ENCODE measurements around the gene KLHL20.
"Not testable (repeated sequence)": the region's sequence is repeated elsewhere in the genome, so short reads cannot be mapped to it uniquely, and the experiment has no call there.

KLHL20 gene

DNA sequence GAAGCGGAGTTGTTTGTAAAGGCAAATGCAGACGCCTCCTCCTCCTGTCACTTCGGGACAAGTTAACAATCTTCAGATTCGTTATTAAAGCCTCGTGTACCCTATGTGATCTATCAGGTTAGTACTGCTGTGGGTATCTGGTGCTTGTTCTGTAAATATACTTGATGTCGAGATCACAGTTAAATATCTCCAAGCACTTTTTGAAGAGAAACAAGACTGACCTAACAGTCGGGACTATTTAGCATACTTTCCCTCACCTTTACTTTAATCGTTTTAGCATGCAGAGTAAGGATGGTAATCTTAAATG is 710 bp downstream of the KLHL20 start:
- peaks cover 16% of the 10 kb centered on the region for H3K27me3 Mint-ChIP-seq
- H3K9me3 Mint-ChIP-seq: peaks cover 4% of the 10 kb centered on the region
- H3K4me1 Mint-ChIP-seq: peaks cover 21% of the 10 kb centered on the region
- H3K27ac Mint-ChIP-seq: peak overlapping the region; percentile 84
- peaks cover 12% of the 10 kb centered on the region for H3K36me3 Mint-ChIP-seq
- no peak for ATAC-seq
- peak overlapping the region; percentile 91 for H3K4me3 Mint-ChIP-seq

DNA sequence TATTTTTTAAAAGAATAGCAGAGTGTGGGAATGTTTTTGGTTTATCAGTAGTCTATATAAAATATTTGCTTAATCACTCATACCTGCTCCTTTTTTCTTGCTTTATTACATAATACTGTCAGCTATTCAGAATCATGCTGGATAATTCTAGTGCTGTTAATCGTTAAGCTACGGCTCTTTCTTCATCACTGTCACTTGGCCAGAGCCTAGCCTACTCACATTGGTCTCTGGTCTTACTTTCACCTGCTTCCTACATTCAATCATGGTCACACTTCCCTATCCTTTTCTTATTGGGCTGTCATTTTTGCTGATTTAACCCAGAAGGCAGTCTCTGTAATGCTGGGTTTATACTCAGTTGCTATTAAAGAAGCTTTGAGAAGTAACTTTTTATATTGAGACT is 2.5 kb downstream of the KLHL20 start:
- Mint-ChIP-seq H3K4me1 (peaks cover 28% of the 10 kb centered on the region), H3K9me3 (peaks cover 4% of the 10 kb centered on the region), H3K4me3 (no peak overlapping the region), H3K36me3 (peaks cover 28% of the 10 kb centered on the region), H3K27me3 (no peaks in the 10 kb centered on the region), H3K27ac (no peak overlapping the region)
- no peak for ATAC-seq

DNA sequence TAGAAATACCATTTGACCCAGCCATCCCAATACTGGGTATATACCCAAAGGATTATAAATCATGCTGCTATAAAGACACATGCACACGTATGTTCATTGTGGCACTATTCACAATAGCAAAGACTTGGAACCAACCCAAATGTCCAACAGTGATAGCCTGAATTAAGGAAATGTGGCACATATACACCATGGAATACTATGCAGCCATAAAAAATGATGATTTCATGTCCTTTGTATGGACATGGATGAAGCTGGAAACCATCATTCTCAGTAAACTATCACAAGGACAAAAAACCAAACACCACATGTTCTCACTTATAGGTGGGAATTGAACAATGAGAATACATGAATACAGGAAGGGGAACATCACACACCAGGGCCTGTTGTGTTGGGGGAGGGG is 16.6 kb downstream of the KLHL20 start:
- H3K9me3 Mint-ChIP-seq, H3K27me3 Mint-ChIP-seq, H3K27ac Mint-ChIP-seq, H3K4me3 Mint-ChIP-seq, ATAC-seq, H3K4me1 Mint-ChIP-seq: not testable (repeated sequence)
- H3K36me3 Mint-ChIP-seq: peaks cover 42% of the 10 kb centered on the region

DNA sequence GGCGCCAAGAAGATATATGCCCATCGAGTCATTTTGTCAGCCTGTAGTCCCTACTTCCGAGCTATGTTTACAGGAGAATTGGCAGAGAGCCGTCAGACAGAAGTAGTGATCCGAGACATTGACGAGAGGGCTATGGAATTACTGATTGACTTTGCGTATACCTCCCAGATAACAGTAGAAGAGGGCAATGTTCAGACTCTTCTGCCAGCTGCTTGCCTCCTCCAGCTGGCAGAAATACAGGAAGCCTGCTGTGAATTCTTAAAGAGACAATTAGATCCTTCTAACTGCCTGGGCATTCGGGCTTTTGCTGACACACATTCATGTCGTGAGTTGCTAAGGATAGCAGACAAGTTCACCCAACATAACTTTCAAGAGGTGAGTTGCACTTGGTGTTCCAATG is 19.1 kb downstream of the KLHL20 start:
- Mint-ChIP-seq H3K9me3 (peaks cover 6% of the 10 kb centered on the region), H3K4me3 (no peak overlapping the region), H3K36me3 (peaks cover 51% of the 10 kb centered on the region), H3K27ac (no peak overlapping the region), H3K27me3 (no peaks in the 10 kb centered on the region), H3K4me1 (peaks cover 22% of the 10 kb centered on the region)
- no peak for ATAC-seq

DNA sequence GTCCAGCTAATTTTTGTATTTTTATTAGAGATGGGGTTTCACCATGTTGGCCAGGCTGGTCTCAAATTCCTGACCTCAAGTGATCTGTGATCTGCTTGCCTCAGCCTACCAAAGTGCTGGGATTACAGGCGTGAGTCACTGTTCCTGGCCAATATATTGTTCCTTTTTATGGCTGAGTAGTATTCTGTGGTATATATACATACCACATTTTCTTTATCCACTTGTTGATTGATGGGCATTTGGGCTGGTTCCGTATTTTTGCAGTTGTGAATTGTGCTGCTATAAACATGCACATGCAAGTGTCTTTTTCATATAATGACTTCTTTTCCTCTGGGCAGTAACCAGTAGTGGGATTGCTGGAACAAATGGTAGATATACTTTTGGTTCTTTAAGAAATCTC is 21.3 kb downstream of the KLHL20 start:
- Mint-ChIP-seq H3K36me3 (peaks cover 73% of the 10 kb centered on the region), H3K4me1 (peaks cover 29% of the 10 kb centered on the region)
- not testable (repeated sequence) for H3K27ac Mint-ChIP-seq

DNA sequence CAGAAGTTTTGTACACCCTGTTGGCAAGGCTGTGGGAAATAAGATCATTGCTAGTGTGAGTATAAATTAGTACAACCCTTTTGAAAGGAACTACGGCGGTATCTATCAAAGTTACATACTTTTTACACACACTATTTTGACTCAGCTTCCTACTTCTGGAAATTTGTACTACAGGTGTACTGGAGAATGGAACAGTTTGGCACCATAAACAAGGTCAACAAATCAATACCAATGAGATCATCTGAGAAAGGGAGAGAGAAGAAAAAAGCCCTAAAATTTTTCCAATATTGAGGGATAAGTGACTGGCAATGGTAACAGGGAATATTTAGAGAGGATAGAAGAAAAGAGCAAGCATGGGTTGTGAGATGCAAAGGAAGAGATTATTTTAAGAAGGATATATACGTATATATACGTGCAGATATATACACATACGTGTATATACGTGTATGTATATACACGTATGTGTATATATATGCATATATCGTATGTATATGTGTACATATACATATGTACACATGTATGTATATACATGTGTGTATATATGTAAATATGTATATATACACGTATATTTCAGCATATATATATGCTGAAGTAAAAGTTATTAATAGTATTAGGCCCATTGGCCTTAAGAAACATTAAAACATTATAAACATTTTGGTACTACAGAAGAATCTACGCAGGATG is 27.6 kb downstream of the KLHL20 start:
- H3K27me3 Mint-ChIP-seq: no peaks in the 10 kb centered on the region
- no peak for ATAC-seq
- peaks cover 75% of the 10 kb centered on the region for H3K36me3 Mint-ChIP-seq
- no peaks in the 10 kb centered on the region for H3K9me3 Mint-ChIP-seq
- peaks cover 45% of the 10 kb centered on the region for H3K4me1 Mint-ChIP-seq
- H3K4me3 Mint-ChIP-seq: no peak overlapping the region
- H3K27ac Mint-ChIP-seq: no peak overlapping the region

More for the DNA sequence above, 21.3 kb downstream of the KLHL20 start:
- not testable (repeated sequence) for H3K4me3 Mint-ChIP-seq, ATAC-seq, H3K9me3 Mint-ChIP-seq, H3K27me3 Mint-ChIP-seq

DNA sequence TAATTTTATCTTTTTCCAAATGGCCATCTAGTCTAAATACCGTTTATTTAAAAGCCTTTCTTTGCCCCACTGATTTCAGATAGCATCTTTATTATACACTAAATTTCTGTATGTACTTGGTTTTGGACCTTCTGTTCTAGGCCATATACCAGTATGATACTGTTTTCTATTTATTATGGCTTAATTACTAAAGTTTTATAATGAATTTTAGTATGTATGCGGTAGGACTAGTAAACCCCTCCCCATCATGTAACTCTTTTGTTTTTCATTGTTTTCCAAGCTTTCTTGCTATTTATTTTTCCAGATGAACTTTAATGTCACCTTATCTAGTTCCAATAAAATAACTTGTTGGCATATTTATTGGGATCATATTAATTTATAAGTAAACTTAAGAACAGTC is 29.9 kb downstream of the KLHL20 start:
- H3K4me3 Mint-ChIP-seq: no peak overlapping the region
- peaks cover 60% of the 10 kb centered on the region for H3K36me3 Mint-ChIP-seq
- H3K27me3 Mint-ChIP-seq: no peaks in the 10 kb centered on the region
- H3K27ac Mint-ChIP-seq: no peak overlapping the region
- H3K9me3 Mint-ChIP-seq: no peaks in the 10 kb centered on the region
- peaks cover 22% of the 10 kb centered on the region for H3K4me1 Mint-ChIP-seq
- no peak for ATAC-seq

DNA sequence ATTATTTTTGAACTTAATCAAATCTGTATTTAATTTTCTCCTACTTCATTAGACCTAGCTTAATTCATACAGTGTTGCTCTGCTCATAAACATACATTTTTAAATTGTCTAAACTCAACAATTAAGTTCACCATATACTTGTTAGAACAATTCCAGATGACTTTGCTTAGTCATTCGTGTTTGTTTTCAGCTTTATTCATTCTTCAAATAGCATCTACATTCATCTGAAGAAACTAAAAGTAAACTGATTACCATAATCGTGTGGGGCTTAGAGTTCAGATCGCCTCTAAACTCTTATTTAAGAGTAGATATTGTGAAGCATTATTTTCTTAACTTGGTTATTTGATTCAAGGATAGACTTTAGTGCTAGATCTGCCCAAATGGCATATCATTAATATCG is 34.4 kb downstream of the KLHL20 start:
- Mint-ChIP-seq H3K27ac (no peak overlapping the region), H3K9me3 (no peaks in the 10 kb centered on the region), H3K27me3 (no peaks in the 10 kb centered on the region), H3K36me3 (peaks cover 34% of the 10 kb centered on the region), H3K4me3 (no peak overlapping the region), H3K4me1 (peaks cover 13% of the 10 kb centered on the region)
- no peak for ATAC-seq

DNA sequence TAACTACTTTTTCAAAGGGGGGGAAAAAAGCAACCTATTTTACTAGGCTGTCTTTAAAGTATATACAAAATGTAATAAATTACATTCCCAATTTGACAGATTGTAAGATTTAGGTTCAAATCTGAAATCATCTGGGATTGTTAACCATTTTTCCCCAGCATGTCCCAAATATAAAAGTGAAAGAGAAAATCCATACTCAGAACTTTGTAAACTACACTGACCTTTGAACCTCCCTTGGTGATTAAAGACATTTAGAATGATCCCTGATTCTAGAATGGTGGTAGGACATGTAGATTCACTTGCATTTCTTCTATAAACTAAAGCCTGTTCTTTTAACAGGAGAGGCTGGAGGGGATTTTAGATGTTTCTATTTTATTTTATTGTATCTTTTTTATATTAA is 39.0 kb downstream of the KLHL20 start:
- Mint-ChIP-seq H3K27ac (no peak overlapping the region), H3K4me1 (no peaks in the 10 kb centered on the region), H3K27me3 (no peaks in the 10 kb centered on the region), H3K4me3 (no peak overlapping the region), H3K9me3 (no peaks in the 10 kb centered on the region), H3K36me3 (peaks cover 37% of the 10 kb centered on the region)
- ATAC-seq: no peak

DNA sequence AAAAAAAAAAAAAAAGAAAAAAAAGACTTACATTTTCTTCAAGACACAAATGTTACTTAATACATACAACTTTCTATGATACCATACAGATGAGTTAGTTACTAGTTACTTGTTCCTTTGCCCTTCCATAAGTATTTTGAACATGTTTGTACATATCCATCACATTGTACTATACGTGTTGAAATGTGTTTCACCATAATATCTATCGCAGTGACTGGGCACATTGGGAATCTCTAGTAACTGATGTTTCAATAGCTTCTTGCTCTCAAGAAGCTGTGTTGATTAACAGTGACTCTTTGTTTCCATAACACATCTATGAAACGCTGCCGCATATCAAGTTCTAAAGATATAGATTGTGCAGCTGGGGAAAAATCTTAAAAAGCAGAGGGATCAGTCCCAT is 42.9 kb downstream of the KLHL20 start:
- H3K27me3 Mint-ChIP-seq: no peaks in the 10 kb centered on the region
- H3K4me3 Mint-ChIP-seq: no peak overlapping the region
- H3K4me1 Mint-ChIP-seq: no peaks in the 10 kb centered on the region
- H3K27ac Mint-ChIP-seq: no peak overlapping the region
- peaks cover 3% of the 10 kb centered on the region for H3K9me3 Mint-ChIP-seq
- no peak for ATAC-seq
- peaks cover 69% of the 10 kb centered on the region for H3K36me3 Mint-ChIP-seq

DNA sequence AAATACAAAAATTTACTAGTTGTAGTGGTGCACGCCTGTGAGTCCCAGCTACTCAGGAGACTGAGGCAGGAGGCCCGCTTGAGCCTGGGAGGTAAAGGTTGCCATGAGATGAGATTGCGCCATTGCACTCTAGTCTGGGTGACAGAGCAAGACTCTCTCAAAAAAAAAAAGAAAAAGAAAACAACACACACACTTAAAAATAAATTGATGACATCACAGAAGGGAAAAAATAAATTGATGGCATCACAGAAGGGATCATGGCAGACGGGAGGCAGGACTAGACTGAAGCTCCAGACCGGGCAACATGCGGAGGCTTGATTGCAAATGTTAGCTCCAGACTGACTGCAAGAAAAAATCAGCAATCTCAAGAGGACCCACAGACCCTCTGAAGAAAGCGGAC is 43.3 kb downstream of the KLHL20 start:
- no peaks in the 10 kb centered on the region for H3K4me1 Mint-ChIP-seq
- H3K4me3 Mint-ChIP-seq: no peak overlapping the region
- H3K36me3 Mint-ChIP-seq: peaks cover 72% of the 10 kb centered on the region
- H3K9me3 Mint-ChIP-seq: peaks cover 3% of the 10 kb centered on the region
- no peak overlapping the region for H3K27ac Mint-ChIP-seq
- no peak for ATAC-seq
- no peaks in the 10 kb centered on the region for H3K27me3 Mint-ChIP-seq

DNA sequence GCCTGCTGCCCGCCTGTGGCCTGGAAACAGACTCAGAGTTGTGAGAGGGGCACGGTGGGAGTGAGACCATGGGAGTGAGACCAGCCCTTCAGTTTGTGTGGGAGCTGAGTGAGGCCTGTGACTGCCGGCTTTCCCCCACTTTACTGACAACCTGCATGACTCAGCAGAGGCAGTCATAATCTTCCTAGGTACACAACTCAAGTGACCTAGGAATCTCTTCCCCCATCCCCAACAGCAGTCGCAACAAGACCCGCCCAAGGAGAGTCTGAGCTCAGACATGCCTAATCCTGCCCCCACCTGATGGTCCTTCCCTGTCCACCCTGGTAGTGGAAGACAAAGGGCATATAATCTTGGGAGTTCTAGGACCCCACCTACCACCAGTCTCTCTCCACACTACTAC is 44.2 kb downstream of the KLHL20 start:
- no peaks in the 10 kb centered on the region for H3K4me1 Mint-ChIP-seq
- H3K27ac Mint-ChIP-seq: no peak overlapping the region
- no peak for ATAC-seq
- no peak overlapping the region for H3K4me3 Mint-ChIP-seq
- H3K36me3 Mint-ChIP-seq: peaks cover 74% of the 10 kb centered on the region
- no peaks in the 10 kb centered on the region for H3K27me3 Mint-ChIP-seq
- peaks cover 9% of the 10 kb centered on the region for H3K9me3 Mint-ChIP-seq

DNA sequence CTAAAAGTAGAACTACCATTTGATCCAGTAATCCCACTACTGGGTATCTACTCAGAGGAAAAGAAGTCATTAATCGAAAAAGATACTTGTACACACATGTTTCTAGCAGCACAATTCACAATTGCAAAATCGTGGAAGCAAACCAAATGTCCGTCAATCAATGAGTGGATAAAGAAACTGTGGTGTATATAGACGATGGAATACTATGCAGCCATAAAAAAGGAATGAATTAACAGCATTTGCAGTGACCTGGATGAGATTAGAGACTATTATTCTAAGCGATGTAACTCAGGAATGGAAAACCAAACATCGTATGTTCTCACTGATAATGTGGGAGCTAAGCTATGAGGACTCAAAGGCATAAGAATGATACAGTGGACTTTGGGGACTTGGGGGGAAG is 49.5 kb downstream of the KLHL20 start:
- H3K27me3 Mint-ChIP-seq, ATAC-seq, H3K4me1 Mint-ChIP-seq, H3K27ac Mint-ChIP-seq, H3K4me3 Mint-ChIP-seq: not testable (repeated sequence)
- Mint-ChIP-seq H3K9me3 (peaks cover 16% of the 10 kb centered on the region), H3K36me3 (peaks cover 76% of the 10 kb centered on the region)

DNA sequence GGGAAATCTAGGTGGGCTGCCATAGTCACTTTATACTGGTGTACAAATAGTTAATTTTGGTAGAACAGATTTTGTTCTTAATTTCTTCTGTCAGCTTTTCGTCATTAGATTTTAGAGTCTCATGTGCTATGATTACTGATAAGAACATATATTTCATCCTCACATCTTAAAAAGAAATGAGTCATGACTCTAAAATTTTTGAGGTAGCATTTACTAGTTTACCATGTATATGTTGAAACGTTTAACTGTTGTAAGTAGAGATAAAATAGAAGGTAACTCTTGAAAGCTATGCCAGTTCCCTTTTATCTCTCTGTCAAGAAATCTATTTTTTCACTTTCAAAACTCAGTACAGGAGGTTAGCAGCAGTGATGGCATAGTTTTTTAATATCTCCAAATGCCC is 53.4 kb downstream of the KLHL20 start:
- H3K27me3 Mint-ChIP-seq: no peaks in the 10 kb centered on the region
- no peak overlapping the region for H3K4me3 Mint-ChIP-seq
- peaks cover 50% of the 10 kb centered on the region for H3K36me3 Mint-ChIP-seq
- peaks cover 13% of the 10 kb centered on the region for H3K9me3 Mint-ChIP-seq
- H3K27ac Mint-ChIP-seq: no peak overlapping the region
- H3K4me1 Mint-ChIP-seq: no peaks in the 10 kb centered on the region
- ATAC-seq: no peak

DNA sequence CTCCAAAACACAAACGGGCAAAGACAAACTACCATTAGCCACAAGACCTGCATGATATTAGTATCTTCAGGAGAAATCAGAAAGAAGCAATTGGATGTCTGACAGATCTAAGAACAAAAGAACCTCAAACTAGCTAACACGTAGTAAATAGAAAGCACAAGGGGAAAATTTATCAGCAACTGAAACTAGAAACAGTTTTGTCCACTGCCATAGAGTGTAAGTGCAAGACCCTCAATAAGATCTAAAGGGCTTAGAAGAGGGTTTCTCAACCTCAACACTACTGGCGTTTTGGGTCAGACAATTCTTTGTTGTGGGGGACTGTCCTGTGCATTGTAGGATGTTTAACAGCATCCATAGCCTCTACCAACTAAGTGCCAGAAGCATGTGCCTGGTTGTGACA is 54.0 kb downstream of the KLHL20 start:
- H3K27me3 Mint-ChIP-seq: no peaks in the 10 kb centered on the region
- peaks cover 8% of the 10 kb centered on the region for H3K9me3 Mint-ChIP-seq
- no peak overlapping the region for H3K4me3 Mint-ChIP-seq
- peaks cover 44% of the 10 kb centered on the region for H3K36me3 Mint-ChIP-seq
- no peak overlapping the region for H3K27ac Mint-ChIP-seq
- ATAC-seq: no peak
- H3K4me1 Mint-ChIP-seq: no peaks in the 10 kb centered on the region

DNA sequence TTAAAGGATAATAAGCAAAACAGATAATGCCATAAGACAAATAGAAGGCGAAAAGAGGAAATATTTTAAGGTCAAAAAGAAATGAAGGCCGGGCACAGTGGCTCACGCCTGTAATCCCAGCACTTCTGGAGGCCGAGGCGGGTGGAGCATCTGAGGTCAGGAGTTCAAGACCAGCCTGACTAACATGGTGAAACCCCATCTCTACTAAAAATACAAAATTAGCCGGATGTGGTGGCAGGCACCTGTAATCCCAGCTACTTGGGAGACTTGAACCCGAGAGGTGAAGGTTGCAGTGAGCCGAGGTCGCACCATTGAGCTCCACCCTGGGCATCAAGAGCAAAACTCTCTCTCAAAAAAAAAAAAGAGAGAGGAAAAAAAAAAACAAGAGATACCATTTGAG is 55.5 kb downstream of the KLHL20 start:
- not testable (repeated sequence) for H3K27ac Mint-ChIP-seq, H3K27me3 Mint-ChIP-seq, H3K9me3 Mint-ChIP-seq, H3K4me1 Mint-ChIP-seq, H3K4me3 Mint-ChIP-seq, ATAC-seq
- H3K36me3 Mint-ChIP-seq: peaks cover 43% of the 10 kb centered on the region

DNA sequence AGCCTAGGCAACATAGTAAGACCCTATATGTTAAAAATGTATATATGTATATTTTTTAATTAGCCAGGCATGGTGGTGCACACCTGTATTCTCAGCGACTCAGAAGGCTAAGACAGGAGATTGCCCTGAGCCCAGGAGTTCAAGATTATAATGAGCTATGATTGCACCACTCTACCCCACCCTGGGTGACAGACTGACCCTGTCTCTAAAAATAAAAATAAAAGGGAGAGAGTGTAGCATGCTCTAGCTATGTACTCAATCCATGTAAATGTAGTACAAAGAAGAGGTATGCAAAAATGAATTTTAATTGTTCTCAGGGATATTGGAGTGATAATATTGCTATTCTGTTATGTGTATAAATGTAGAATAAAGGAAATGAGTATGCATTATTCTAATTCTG is 56.8 kb downstream of the KLHL20 start:
- ATAC-seq: no peak
- no peak overlapping the region for H3K27ac Mint-ChIP-seq
- H3K9me3 Mint-ChIP-seq: no peaks in the 10 kb centered on the region
- H3K4me1 Mint-ChIP-seq: no peaks in the 10 kb centered on the region
- H3K4me3 Mint-ChIP-seq: no peak overlapping the region
- no peaks in the 10 kb centered on the region for H3K27me3 Mint-ChIP-seq
- peaks cover 49% of the 10 kb centered on the region for H3K36me3 Mint-ChIP-seq
